ENCODE data around the gene KRT7. TPM values are rescaled to one million over a fixed set of nuclear protein-coding genes. Genes with fewer than 3 reads are reported as not detected.
A peak's percentile ranks its signal among the peaks of the same experiment; 100 is the strongest.

The KRT7 gene
- polyA plus RNA-seq, 1 of the 3 experiments (the other 2 are of a cell fraction): 5.4 TPM

- H4K20me1 ChIP-seq (ENCODE audit: insufficient read depth): no peaks in the 10 kb centered on the region
- no peak overlapping the region for H2AFZ ChIP-seq (ENCODE audit: low read depth)
- no peaks in the 10 kb centered on the region for H3K36me3 ChIP-seq (replicated peaks in 1 of 2; ENCODE audit: control insufficient read depth in 1 of 2, insufficient read depth in 2 of 2, low read length in 1 of 2)
- H3K79me2 ChIP-seq (ENCODE audit: insufficient read depth): peaks cover 21% of the 10 kb centered on the region; the same call in 1 of the 2 replicates
- H3K27ac ChIP-seq (ENCODE audit: low read depth in 2 of 2, low read length in 1 of 2): peak overlapping the region; percentile 34 to 87; a peak in 3 of 4 replicates
- no peaks in the 10 kb centered on the region for H3K9me2 ChIP-seq
- DNase-seq: no peak
- no peak overlapping the region; the same call in 1 of the 2 replicates for H3K4me2 ChIP-seq
- H3K4me3 ChIP-seq (ENCODE audit: low read depth in 2 of 2, low read length in 1 of 2): no peak overlapping the region
- 0 out of 2 replicates have a peak overlapping the region, but pooled peaks have one; percentile 3 for H3K9ac ChIP-seq
- POLR2A ChIA-PET: interaction anchor here (1.0 kb wide), 1 partner anchor 12 kb away, joined by 4 read pairs; no protein-coding TSS in a partner anchor
- TF ChIP-seq FOSL2 (IDR thresholded peaks at IDR 0.05; ENCODE audit: borderline replicate concordance, low read depth): no peak
- no peak for TF ChIP-seq NFIC (IDR thresholded peaks at IDR 0.05; ENCODE audit: borderline replicate concordance)
- TF ChIP-seq POLR2AphosphoS5 (IDR thresholded peaks at IDR 0.05; ENCODE audit: low read depth, low read length): no peak
- no peak for TF ChIP-seq MXI1 (IDR thresholded peaks at IDR 0.05; ENCODE audit: low read depth, low read length)
- no peak for TF ChIP-seq SIN3A (IDR thresholded peaks at IDR 0.05; ENCODE audit: borderline replicate concordance, low read depth, low read length)
- no peak for TF ChIP-seq CHD2 (IDR thresholded peaks at IDR 0.05; ENCODE audit: low read length, partially characterized antibody)
- TF ChIP-seq IRF3 (IDR thresholded peaks at IDR 0.05; ENCODE audit: low read depth, low read length): no peak
- no peak for TF ChIP-seq GATA2 (CRISPR knock-in tag; IDR thresholded peaks at IDR 0.05)
- TF ChIP-seq PBX3 (IDR thresholded peaks at IDR 0.05): no peak
- TF ChIP-seq YY1 (IDR thresholded peaks at IDR 0.05; ENCODE audit: low read depth): no peak
- no peak for TF ChIP-seq FOXM1 (IDR thresholded peaks at IDR 0.05; ENCODE audit: low read depth)
- TF ChIP-seq TCF12 (IDR thresholded peaks at IDR 0.05): no peak
- no peak for TF ChIP-seq ELF1 (IDR thresholded peaks at IDR 0.05)
- no peak for TF ChIP-seq NRF1 (IDR thresholded peaks at IDR 0.05; ENCODE audit: low read depth, low read length)
- TF ChIP-seq TAF1 (IDR thresholded peaks at IDR 0.05; ENCODE audit: borderline replicate concordance, low read depth, low read length): no peak
- TF ChIP-seq GABPA (IDR thresholded peaks at IDR 0.05; ENCODE audit: low read depth): no peak
- no peak for TF ChIP-seq REST (IDR thresholded peaks at IDR 0.05; ENCODE audit: low read depth, low read length)
- no peak for TF ChIP-seq MEF2A (IDR thresholded peaks at IDR 0.05; ENCODE audit: borderline replicate concordance, low read depth)
- H3K9me3 ChIP-seq: no peaks in the 10 kb centered on the region
- peaks cover 13% of the 10 kb centered on the region for H3F3A ChIP-seq (replicated peaks; ENCODE audit: insufficient read depth)
- 94% methylated on average over 6 of the region's 7 CpGs for WGBS (ENCODE audit: low lambda C conversion rate)
- CTCF ChIA-PET: interaction anchor here (1.8 kb wide), 1 partner anchor 16 kb away, joined by 4 read pairs; no protein-coding TSS in a partner anchor
- H3K4me1 ChIP-seq (ENCODE audit: control insufficient read depth in 1 of 2, insufficient read depth in 2 of 2, low read depth in 1 of 2, low read length in 1 of 2): peaks cover 65 to 83% of the 10 kb centered on the region in 2 experiments
- no peaks in the 10 kb centered on the region for H3K27me3 ChIP-seq (ENCODE audit: insufficient read depth)
Observed at GRCh38 chr12:52188658-52189057, 44.4 kb upstream of the KRT7 start.

Data from SK-N-SH (cell line).